Kidney tubule cell (primary cell): Measurements from ENCODE around the gene LMO2.
"Not testable (repeated sequence)": the region's sequence is repeated elsewhere in the genome, so short reads cannot be mapped to it uniquely, and the experiment has no call there.

ENCODE experiments used
- DNase-seq: peaks from one replicate; pipeline ENCODE4 v3.0.0-alpha.2; 2018; ENCODE audit warnings: low spot score

The LMO2 gene

DNA sequence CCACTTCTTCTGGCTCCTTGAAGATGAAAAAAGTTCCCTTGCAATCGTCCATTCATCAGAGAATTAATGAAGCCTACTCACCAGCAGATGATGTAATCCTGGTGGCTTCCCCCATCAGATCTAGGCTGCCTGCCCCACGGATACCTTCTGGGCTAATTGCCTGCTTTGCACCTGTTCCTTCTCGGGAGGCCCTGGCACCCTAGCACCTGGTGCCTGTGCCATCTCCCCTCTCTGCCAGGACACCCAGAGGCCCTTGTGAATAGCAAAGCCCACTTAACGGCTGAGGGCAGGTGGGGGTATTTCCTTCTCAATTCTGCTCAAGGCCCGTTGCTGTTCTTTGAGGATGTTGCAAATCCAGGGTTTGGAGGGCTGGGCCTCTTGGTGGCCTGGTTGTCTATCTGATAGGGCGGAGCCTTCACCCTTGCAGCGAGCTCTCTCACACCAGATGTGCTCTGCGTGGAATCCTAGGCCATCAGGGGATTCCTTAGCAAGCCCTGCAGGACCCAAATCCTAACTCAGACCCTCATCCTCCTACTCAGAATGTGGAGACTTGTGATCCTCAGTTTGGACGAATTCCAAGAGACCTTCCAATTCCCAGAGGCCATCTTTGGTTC is at the start of gene LMO2:
Gene LMO2, minus strand, starts transcription at position 363 of the 614 bp plus-strand sequence. CDS start 22,360 bp downstream, outside the sequence.
- DNase-seq, result no peak

DNA sequence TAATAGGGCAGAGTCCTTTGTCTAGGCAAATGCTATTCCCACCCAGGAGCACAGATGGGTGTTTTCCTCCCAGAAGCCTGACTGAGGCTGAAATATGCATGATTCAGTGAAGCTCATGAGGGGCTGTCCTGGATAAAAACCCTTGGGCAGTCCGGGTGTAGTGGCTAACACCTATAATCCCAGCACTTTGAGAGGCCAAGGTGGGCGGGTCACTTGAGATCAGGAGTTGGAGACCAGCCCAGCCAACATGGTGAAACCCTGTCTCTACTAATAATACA is 48.6 kb upstream of the LMO2 start:
- DNase-seq, result no peak

- DNase-seq, result no peak
Measured at GRCh38 chr11:33936725-33937604, 45.1 kb upstream of the LMO2 start.

- DNase-seq, result no peak
Measured at GRCh38 chr11:33935461-33936456, 43.9 kb upstream of the LMO2 start.

GRCh38 chr11:33935005-33935404 is 43.1 kb upstream of the LMO2 start:
- no peak for DNase-seq

GRCh38 chr11:33934450-33934849 is 42.6 kb upstream of the LMO2 start:
- no peak for DNase-seq

GRCh38 chr11:33933602-33934001 is 41.7 kb upstream of the LMO2 start:
- peak; percentile 31 for DNase-seq

DNA sequence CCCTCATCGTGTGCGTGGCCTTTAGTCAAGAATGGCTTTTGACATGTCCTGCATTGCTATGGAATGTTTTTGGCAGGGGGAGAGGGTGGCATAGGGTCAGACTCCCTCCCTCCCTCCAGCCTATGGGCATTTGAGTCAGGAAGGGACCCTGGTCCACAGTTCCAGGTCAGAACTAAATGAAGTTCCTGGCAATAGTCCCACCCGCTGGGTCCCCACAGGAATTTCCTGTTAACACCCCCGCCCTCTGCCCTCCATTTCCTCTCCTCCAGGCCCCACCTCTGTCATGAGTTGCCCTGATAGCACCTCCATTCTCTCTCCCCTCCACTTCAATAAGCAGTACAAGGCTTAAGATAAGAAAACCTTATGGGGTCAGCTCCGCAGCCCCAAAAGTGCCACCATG is 40.8 kb upstream of the LMO2 start:
- DNase-seq, result no peak

DNA sequence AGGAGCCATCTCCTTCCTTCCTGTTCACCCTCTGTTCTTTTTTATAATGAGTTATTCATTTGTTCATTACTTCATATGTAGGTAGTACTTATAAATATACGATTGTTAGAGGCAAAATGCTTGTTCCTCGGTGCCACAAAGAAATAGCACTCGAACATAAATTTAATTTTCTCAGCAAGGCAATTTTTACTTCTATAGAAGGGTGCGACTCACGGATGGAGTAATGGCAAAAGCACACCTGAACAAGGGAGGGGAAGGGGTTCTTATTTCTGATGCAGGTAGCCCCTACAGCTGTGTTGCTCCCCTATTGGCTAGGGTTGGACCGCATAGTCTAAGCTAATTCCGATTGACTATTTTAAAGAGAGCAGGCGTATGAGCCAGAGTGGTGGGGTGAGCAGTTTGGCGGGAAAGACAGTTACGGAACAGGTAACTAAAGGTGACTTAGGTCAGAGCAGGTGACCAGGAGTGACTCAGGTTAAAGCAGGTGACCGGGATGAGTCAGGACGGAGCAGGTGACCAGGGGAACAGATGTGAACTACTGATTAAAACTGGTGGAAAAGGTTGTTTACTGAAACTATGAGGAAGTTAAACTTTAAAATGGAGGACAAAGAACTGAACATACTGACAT is 40.0 kb upstream of the LMO2 start:
- not testable (repeated sequence) for DNase-seq

DNA sequence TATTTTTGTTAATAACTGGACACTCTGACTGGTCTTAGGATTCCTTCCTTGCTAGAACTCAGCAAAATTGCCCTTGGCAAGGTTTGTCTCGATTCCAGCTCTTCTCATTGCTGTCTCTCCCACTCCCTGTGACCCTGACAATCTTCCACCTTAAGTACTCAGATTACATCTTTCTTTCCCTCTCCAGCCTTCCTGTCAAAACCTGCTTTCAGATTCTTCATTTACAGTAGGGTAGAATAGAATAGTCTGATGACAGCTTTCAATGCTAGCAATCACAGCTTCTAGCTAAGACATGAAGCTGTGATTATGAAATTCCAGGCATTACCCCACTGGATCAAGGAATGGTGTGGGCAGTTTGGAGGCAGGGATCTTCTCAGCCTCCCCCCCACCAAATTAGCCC is 39.2 kb upstream of the LMO2 start:
- DNase-seq, result no peak

DNA sequence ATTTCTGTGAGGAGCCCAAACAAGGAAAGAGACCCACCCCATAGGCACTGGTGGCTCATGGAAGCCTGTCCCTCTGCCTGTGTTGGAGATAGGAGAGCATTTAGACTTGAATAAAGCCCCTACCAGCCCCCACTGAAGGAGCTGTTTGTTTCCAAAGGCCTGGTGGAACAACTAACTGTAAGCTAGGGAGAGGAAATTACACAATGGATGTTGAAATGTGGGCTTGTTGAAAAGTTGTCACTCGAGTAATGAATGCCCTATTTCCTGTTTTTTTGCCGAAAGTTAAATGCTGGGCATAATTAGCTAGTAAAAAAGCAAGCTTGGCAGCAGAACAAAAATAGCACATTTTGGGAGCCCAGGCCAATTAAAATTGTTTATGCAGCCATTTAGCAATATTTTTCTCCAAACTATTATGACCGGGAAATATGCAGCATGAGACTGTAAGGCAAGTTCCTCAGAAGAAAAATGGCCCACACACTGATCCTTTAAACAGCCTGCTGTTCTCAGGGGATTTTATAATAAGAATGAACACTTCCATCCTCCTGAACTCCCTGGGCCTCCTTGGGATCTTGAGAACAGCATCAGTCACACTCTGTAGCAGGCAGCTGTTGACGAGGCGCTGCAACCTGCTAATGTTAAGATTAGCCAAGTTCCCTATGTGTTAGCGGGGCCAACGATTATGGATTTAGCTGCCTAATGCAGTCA is 38.6 kb upstream of the LMO2 start:
- no peak for DNase-seq

GRCh38 chr11:33928564-33928963 is 36.7 kb upstream of the LMO2 start:
- DNase-seq, result no peak

- no peak for DNase-seq
Measured at GRCh38 chr11:33926671-33927552, 35.0 kb upstream of the LMO2 start.

GRCh38 chr11:33924341-33924740 is 32.5 kb upstream of the LMO2 start:
- DNase-seq, result no peak

DNA sequence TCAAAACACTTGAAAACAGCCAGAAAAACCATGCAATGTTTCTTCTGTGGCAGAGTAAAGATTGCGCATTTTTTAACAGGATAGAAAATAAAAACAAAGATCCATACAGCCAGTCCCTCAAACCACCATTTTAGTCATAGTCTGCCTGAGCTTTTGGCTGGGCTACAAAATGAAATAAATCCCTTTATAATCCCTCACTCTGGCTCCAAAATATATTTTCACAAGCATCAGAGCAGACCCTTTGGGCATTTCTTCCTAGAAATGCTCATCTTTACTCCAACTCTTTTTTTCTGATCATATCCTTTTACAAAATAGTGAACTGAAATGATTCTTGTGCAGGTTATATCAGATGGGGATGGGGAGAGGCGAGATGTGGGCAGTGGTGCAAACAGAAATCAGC is 31.8 kb upstream of the LMO2 start:
- DNase-seq, result no peak

- no peak for DNase-seq
Measured at GRCh38 chr11:33920838-33921613, 29.1 kb upstream of the LMO2 start.

GRCh38 chr11:33919645-33920044 is 27.8 kb upstream of the LMO2 start:
- DNase-seq, result no peak

GRCh38 chr11:33917402-33917801 is 25.5 kb upstream of the LMO2 start:
- not testable (repeated sequence) for DNase-seq

DNA sequence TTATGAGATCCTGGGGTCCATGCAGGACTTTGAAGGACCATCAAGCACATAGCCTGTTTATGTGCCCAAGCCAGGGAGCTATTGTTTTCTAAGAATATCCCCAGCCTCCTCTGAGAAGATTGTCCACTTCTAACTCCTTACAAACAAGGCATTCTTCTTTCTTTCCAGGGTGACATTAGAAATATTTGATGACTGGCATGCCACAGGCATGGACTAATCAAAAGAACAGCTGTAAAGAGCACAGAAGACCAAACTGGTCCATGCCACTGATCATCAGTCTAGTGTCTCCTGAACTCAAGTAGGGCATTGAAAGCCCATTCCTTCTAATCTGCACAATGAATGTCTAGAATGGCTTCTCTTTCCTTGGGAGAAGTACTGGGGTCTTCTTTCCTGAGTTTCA is 24.9 kb upstream of the LMO2 start:
- DNase-seq, result no peak

GRCh38 chr11:33915526-33915925 is 23.6 kb upstream of the LMO2 start:
- DNase-seq, result no peak
